GM19328 (cell line): ENCODE results near the gene MGAT1.
"Not testable (repeated sequence)": the region's sequence is repeated elsewhere in the genome, so short reads cannot be mapped to it uniquely, and the experiment has no call there.

Experiments
- ATAC-seq: cut with Tn5 transposase; IDR thresholded peaks from one replicate; pipeline ENCODE4 v1.9.1; 2021; ENCODE audit warnings: mild to moderate bottlenecking, moderate library complexity; ENCODE audit not compliant: unreplicated experiment

MGAT1 gene

GRCh38 chr5:180807046-180807445 lies 4.4 kb upstream of the MGAT1 start:
- no peak for ATAC-seq

GRCh38 chr5:180806351-180807011 lies 3.9 kb upstream of the MGAT1 start:
- ATAC-seq = no peak

- ATAC-seq = peak; percentile 2
These were observed 1.6 kb upstream of the MGAT1 start for GRCh38 chr5:180804129-180804618.

- peak; percentile 63 for ATAC-seq
These were observed 849 bp upstream of the MGAT1 start for GRCh38 chr5:180803181-180804128.

DNA sequence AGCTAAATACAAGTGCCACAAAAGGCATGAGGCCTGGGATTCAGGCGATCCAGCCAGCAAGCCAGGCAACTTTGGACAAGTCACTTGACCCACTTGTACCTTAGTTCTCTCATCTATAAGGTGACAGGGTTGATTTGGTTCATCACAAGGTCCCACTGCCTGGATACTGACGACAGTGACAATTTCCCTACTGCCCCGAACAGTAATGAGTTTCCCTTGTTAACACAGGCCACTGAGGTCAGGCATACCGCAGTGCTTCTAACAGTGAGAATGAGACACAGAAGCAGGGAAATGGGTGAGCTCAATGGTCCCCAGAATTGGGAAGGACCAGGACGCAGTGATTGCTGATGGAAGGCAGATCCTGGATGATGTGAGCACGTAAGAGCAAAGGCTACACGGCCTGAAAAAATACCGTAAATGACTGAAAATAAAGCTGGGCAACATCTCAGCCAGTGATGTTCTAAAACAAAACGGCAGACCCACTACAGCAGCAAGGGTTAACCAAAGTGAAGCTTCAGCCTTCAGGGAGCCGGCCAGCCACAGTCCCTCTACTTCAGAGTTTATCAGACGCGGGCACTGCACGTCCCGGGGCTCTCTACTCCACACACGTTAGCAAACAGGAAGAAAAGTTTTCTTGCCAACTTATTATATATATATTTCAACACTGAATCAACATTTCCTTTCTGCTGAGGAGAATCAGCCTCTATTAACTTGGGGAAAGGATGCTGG lies 846 bp downstream of the MGAT1 start:
- no peak for ATAC-seq

- no peak for ATAC-seq
These were observed 2.5 kb downstream of the MGAT1 start for GRCh38 chr5:180799902-180800801.

DNA sequence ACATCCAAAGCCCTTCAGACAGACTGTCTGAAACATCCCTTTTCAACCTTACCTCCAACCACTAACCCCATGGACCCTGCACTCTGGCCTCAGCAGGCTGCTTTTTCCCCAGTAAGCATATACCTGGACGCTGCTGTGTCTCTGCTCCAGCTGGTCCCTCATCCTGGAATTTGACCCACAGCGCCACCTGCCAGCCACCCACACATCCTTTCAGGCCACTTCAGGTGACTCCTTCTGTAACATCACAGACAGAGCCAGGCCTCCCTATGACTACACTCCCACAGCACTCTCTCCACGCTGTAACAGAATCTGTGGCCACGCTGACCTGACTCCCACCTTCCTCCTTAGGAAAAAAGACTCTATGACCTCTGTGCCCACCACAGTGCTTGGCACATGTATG lies 3.4 kb downstream of the MGAT1 start:
- ATAC-seq = no peak

DNA sequence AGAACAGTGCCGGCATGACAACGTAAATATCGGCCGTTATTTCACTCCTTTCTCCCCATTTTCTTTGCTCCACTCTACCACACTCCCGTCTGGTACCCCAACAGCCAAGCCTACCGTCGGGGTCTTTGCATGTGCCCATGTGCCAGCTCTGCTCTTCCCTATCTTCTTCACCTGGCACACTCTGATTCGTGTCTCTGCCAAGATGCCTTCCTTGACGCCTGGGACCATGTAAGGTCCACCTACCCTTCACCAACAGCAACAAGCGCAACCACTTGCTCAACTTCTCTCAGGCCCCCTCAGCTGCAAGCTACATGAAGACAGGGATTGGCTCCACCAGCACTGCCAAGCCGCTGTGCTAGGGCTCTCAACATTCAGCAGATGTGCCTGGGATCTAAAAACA lies 4.4 kb downstream of the MGAT1 start:
- ATAC-seq = no peak

GRCh38 chr5:180797256-180798192 lies 5.1 kb downstream of the MGAT1 start:
- no peak for ATAC-seq

GRCh38 chr5:180795771-180796313 lies 6.8 kb downstream of the MGAT1 start:
- ATAC-seq = no peak

DNA sequence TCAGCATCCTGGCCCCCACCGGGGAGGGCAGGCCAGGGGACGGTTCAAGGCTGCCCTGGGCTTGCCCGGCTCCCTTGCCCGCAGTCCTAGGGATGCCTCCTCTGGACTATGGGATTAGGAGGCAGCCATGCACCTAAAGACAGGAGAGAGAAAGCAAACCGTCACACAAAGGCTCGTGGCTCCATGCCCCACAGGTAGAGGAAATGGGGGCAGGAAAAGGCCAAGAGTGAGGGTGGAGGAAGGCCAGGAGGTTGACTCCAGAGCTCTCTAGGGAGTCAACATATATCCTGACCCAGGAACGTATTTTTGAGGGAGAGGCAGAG lies 9.7 kb downstream of the MGAT1 start:
- ATAC-seq = no peak

DNA sequence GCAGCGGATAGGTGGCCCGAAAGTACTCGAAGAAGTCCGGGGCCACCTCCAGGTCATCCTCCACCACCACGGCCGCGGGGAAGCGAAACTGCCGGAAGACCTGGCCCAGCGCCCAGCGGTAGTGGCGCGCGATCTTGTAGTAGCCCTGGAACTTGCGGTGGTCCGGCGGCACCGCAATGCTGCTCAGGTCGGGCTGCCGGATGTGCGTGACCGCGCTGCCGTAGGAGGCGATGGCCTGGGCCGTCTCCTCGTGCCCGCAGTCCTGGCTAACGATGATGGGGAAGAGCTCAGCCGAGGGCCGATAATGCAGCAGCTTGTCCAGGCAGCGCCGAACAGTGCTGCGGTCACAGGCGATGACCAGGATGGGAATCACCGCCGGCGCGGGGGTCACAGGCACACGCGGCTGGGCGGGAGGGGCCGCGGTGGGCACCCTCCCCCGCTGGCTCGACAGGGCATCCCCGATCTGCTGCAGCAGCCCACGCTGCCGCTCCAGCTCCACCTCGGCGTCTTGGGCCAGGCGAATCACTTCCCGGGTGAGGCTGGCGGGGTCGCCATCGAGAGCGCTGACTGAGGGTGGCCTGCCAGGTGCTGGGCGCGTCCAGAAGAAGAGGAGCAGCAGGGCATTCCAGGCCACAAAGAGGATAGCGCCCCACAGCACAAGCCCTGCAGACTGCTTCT lies 10.2 kb downstream of the MGAT1 start:
- ATAC-seq = no peak

DNA sequence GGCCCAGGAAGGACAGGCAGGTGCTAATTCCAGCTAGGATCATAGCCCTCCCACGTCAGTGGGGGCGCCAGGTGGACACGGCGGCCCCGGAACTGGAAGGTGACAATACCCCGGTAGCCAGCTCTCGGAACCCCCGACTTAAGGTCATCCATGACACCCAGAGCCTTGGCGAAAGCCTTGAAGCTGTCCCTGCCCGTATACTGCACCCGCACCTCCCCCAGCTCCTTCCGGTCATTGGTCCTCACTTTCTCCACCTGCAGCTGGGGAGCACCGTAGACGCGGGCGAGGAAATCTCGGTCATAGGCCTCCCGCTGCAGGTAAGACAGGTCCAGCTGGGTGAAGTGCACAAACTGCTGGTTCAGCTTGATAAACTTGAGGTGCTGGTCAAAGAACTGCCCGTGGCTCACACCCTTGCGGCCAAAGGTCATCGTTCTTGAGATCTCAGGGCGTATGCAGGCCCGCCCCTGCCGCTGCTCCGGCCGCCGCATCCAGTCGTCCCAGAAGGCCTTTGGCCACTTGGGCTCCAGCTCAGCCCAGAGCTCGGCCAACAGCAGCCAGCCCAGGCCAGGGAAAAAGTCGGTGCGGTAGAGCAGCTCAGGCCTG lies 10.9 kb downstream of the MGAT1 start:
- no peak for ATAC-seq

- ATAC-seq = no peak
These were observed 12.1 kb downstream of the MGAT1 start for GRCh38 chr5:180790524-180790923.

- ATAC-seq = no peak
These were observed 12.6 kb downstream of the MGAT1 start for GRCh38 chr5:180790020-180790419.

DNA sequence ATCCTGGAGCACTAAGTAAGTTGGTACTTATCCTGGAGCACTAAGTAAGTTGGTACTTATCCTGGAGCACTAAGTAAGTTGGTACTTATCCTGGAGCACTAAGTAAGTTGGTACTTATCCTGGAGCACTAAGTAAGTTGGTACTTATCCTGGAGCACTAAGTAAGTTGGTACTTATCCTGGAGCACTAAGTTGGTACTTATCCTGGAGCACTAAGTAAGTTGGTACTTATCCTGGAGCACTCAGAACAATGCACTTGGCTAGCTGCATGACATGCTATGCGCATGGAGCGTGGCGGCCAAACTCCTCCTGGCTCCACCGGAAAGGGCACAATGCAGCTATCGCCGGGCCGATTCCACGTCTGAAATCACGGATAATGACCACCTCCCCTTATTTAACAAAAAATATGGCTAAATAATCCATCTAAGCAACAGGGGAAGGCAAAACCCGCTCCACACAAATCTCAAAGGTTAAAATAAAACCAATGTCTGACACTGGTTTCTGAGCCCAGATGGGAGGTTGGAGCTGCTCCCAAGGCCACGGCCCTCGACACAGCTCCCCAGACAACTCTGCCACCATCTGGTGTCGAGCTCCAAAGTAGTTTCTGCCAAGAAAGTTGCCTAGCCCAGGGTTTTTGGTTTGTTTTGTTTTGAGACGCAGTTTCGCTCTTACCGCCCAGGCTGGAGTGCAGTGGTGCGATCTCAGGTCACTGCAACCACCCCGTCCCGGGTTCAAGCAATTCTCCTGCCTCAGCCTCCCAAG lies 13.8 kb downstream of the MGAT1 start:
- not testable (repeated sequence) for ATAC-seq

DNA sequence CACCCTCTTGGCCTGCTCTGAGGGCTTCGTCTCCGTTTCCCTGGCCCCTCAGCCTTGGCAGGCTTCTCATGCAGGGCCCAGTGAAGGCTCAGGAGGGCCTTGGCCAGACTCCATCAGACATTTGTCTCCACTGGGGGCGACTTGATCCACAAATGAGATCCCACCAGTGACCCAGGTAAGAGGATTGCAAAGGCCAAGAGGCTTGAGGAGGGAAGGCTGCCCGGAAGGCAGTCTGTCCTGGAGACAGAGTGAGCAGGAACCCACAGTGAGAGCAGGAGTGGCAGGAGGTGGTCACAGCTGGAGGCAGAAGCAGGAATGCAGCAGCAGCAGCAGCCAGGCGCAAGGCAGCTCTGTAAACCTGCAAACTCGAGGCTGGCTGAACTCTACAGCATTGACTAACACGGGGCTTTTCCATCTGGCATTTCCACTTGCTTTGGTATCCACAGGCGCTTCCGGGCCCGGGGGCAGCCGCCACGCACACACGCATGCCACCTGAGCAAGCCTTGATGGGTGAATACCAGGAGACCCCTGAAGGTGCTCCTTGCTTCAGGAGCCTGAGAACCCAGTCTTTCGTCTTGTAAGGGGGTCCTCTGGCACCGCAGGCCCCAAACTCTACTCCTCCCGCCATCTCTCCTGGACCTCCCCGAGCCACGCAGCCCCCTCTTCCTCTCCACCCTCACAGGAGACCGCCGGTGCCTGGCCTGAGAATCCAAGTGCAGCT lies 14.7 kb downstream of the MGAT1 start:
- no peak for ATAC-seq
